LoVo (cell line): ENCODE data around the gene MYO7B.
"Not testable (repeated sequence)": the region's sequence is repeated elsewhere in the genome, so short reads cannot be mapped to it uniquely, and the experiment has no call there.

Experiments used
- DNase-seq: peaks from one replicate; pipeline ENCODE4 v3.0.0-alpha.2; 2016; ENCODE audit warnings: low spot score

MYO7B gene

GRCh38 chr2:127524198-127524834, 11.2 kb upstream of the MYO7B start:
- DNase-seq, result not testable (repeated sequence)

DNA sequence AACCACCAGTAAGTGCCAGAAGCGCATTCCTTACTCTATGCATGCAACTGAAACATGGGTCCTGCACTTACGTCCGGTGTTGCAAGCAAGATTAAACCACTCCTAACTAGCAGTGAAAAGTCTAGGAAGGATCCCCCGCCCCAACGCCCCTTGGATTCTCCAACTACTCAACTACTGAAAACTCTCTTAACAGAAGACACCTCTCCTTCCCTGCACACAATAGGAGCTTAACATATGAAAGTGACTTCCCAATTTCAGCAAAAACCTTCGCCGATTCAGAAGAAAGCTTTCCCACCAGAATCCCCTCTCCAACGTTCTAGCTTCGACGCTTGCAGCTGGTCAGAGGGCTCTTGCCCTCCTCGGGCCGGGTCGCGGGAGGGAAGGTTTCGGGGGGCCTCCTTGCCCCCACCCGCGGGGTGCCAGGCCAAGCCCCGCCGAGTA, 9.8 kb upstream of the MYO7B start:
- DNase-seq, result peak; percentile 8

- DNase-seq, result peak; percentile 97
Observed at GRCh38 chr2:127526132-127527000, 9.1 kb upstream of the MYO7B start, which contains the start of gene IWS1. TSS of gene IWS1 (minus strand) at chr2:127526489. CDS start at chr2:127526208, 281 bp downstream.

DNA sequence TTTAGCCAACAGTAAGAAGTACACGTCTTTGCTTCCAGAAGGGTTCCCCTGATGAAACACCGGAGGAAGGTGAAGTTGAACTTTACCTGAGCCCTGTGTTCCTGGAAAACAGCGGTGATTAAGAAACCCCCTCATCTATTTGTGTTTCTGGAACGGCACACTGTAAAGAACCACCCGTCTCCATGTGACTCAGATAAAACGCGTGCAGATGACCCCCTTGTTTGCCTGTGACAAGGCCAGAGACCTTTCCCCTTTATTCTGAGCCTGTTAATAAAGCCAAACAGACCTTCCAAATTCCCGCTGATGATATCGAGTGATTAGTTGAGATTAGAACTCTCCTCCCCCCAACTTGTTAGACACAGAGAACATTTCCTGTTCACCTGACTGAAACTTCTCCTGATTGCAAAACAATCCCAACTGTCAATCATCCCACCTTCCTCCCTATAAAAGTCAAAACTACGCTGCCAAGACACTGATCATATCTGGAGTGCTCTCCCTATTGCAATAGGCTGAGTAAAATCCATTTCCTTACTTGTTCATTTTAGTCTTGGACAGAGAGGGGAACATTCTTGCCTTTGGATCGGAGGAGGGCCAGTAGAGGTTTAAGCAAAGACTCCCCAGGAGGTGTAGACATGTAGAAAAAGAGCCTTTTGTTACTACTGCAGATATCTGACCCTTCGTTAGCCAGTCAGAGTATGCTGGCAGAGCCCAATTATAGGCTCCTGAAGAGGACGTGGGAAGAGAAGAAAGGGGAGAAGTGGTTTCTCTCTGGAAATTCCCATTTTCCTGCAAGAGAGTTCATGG, 8.3 kb upstream of the MYO7B start:
- peak; percentile 72 for DNase-seq

DNA sequence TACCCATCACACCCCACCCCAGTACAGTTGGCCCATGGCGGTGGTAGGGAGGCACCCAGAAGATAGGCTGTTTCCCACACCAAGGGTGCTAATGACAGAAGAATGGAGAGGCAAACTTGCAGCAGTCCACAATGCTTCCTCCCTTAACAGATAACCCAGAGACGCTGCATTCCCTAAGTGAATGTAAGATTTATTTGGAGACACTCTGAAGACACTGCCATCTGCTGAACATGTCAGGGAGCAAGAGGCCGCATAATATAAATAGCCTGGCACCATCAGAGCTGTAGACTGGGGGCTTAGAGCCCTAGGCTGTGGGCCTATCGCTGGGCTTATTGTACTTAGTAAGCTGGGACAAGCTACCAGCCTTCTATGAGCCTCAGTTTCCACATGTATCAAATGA, 7.0 kb upstream of the MYO7B start:
- no peak for DNase-seq

DNA sequence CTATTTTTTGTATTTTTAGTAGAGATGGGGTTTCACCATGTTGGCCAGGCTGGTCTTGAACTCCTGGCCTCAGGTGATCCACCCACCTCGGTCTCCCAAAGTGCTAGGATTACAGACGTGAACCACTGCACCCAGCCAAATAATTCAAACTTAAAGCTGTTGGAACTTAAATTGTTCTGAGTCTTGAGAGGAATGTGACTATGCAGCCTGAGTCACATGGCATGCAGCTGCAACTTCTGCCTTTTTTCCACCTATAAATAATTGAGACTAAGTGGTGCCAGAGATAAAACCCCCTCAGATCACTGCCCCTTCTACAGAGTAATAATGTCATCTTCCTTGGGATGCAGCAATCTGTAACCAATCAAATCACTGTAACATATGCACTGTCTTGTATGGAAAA, 6.1 kb upstream of the MYO7B start:
- not testable (repeated sequence) for DNase-seq

GRCh38 chr2:127530245-127531140, 5.0 kb upstream of the MYO7B start:
- peak; percentile 38 for DNase-seq

DNA sequence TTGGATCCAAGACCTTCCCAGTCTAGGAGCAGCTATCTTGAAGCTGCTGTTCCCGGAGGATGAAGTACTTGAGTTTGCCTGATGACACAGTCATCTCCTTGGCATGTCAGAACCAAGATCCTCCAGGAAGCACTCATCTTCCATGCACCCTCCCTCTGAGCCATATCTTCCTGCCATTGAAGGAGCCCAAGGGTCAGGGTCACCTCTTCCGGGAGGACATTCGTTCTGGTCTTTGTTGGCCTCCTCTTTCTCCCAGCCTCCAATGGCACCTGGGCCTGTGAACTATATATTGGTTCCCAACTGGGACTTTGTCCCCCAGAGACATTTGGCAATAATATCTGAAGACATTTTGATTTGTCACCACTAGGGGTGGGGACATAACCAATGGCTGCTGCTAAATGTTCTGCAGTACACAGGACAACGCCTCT, 4.2 kb upstream of the MYO7B start:
- peak; percentile 37 for DNase-seq

DNA sequence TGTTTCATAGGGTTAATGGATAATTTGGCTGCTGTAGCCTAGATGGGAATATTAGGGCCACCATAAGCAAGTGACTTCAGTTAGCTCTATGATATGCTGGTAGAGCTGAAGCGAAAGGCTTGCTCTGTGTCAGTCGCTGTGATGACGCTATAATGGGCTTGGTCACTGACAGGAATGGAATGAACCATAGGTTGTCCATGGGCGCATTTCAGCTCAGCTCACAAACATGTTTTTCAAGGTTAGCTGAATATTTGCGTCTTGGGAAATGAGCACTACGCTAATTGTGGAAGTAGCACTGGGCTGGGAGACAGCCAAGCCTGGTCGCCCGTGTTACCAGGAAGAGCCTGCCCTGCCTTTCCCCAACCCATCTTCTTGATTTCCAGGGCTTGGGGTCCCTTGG, 3.2 kb upstream of the MYO7B start:
- DNase-seq, result no peak

GRCh38 chr2:127535918-127536317, 435 bp downstream of the MYO7B start:
- DNase-seq, result no peak

GRCh38 chr2:127536707-127537541, 1.4 kb downstream of the MYO7B start:
- DNase-seq, result no peak

DNA sequence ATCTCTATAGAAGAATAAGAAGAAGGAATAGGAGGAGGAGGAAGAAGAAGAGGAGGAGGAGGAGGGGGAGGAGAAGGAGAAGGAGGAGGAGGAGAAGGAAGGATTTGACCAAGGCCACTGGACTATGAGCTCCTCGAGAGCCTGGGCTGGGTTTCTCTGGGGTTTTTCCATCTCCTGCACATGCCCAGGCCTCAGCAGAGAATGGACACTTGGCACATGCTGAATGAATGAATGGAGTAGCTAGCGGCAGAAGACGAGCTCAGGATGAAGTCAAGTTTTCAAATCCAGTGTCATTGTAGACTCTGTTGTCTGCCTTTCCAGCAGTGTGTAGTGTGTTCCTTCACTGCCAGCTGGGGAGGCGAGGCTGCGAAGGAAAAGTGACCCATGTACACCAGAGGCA, 2.2 kb downstream of the MYO7B start:
- DNase-seq, result no peak

DNA sequence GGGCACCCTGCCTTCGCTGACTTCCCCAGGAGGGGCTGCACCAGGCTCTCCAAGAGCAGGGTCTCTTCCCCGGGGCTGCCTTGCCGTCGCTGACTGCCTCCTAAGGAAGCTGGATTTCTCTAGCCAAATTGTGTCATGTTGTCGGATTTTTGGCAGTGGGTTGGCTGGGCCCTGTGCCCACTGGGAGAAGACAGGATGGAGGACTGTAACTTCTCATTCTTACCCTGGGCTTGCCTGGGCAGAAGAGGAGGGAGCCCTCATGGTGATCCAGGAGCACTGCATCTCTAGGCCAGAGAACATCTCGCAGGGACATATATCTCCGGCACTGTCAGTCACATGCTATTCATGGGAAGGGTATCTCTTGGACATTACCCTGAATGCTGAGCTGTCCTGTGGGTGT, 6.3 kb downstream of the MYO7B start:
- DNase-seq, result no peak

GRCh38 chr2:127542231-127542630, 6.7 kb downstream of the MYO7B start:
- DNase-seq, result no peak

DNA sequence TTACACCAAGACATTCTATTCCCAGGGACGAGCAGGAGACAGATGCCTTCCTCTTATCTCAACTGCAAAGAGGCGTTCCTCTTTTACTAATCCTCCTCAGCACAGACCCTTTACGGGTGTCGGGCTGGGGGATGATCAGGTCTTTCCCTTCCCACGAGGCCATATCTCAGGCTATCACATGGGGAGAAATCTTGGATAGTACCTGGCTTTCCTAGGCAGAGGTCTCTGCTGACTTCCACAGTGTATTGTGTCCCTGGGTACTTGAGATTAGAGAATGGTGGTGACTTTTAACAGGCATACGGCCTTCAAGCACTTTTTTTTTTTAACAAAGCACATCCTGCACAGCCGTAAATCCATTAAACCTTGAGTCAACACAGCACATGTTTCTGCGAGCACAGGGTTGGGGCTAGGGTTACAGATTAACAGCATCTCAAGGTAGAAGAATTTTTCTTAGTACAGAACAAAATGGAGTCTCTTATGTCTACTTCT, 7.6 kb downstream of the MYO7B start:
- not testable (repeated sequence) for DNase-seq

- no peak for DNase-seq
Observed at GRCh38 chr2:127545189-127545588, 9.7 kb downstream of the MYO7B start.

- no peak for DNase-seq
Observed at GRCh38 chr2:127545796-127546195, 10.3 kb downstream of the MYO7B start.

DNA sequence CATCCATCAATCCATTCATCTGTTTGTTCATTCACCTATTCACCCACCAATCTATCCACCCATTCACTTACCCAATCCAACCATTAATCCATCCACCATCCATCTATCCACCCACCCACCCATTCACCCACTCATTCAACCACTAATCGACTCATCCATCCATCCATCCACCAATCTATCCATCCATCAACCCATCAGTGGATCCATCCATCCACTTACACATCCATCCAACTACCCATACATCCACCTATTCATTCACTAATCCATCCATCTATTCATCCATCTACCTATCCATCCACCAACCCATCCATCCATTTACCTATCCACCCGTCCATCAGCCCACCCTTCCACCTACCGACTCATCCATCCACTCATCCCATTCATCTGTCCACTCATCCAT, 11.3 kb downstream of the MYO7B start:
- DNase-seq, result no peak

DNA sequence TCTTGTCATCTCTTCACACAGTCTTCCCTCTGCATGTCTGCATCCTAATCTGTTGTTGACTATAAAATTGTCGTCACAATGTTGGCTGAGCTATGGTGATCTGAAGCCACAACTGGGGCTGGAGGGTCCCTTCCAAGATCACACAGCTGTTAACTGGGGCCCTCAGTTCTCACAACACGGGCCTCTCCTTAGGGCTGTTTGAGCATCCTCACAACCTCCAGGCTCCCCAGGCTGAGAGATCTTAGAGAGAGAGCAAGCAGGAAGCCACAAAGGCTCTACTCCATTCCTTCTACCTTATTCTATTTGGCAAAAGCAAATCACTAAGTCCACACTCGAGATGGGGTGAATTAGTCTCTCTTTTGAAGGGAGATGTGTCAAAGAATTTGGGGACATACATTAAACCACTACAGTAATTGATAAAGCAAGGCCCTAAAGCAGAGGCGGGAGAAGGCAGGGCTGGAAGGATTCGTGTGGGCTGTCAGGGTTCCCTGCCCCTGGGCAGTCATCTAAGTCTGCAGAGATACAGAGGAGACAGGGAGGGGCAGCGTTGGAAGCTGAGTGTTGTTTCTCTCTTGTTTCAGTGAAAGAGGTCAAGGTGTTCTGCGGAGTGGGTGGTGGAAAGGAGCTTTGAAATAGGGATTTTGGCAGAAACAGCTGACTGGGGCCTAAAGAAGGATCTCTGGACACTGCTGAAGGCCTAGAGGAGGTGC, 15.9 kb downstream of the MYO7B start:
- no peak for DNase-seq

GRCh38 chr2:127552336-127552735, 16.9 kb downstream of the MYO7B start:
- DNase-seq, result no peak
